NCI-H2196 treated with DMSO at 0.1 percent for 48 hours (cell line): ENCODE results near the gene CDKN1C.

ENCODE experiments used
- DNase-seq: peaks from one replicate; lab custom pipeline; 2025; ENCODE audit not compliant: unreplicated experiment; lab: John Stamatoyannopoulos, UW

CDKN1C gene

GRCh38 chr11:2848497-2848896, 37.1 kb downstream of the CDKN1C start:
- no peak for DNase-seq

GRCh38 chr11:2847561-2847960, 38.0 kb downstream of the CDKN1C start:
- no peak for DNase-seq

- DNase-seq, result no peak
These were observed 39.1 kb downstream of the CDKN1C start for GRCh38 chr11:2846470-2846869.

- no peak for DNase-seq
These were observed 39.5 kb downstream of the CDKN1C start for GRCh38 chr11:2846056-2846455.

- DNase-seq, result no peak
These were observed 40.6 kb downstream of the CDKN1C start for GRCh38 chr11:2844996-2845395.

- no peak for DNase-seq
These were observed 41.3 kb downstream of the CDKN1C start for GRCh38 chr11:2844116-2844842.

- DNase-seq, result no peak
These were observed 42.0 kb downstream of the CDKN1C start for GRCh38 chr11:2843551-2843950.

- no peak for DNase-seq
These were observed 42.7 kb downstream of the CDKN1C start for GRCh38 chr11:2842876-2843275.

- DNase-seq, result no peak
These were observed 44.0 kb downstream of the CDKN1C start for GRCh38 chr11:2841411-2842190.

GRCh38 chr11:2839395-2839943, 46.1 kb downstream of the CDKN1C start:
- no peak for DNase-seq

GRCh38 chr11:2838676-2839294, 46.8 kb downstream of the CDKN1C start:
- DNase-seq, result no peak

- DNase-seq, result no peak
These were observed 47.5 kb downstream of the CDKN1C start for GRCh38 chr11:2838091-2838490.

- no peak for DNase-seq
These were observed 47.9 kb downstream of the CDKN1C start for GRCh38 chr11:2837651-2838050.

- DNase-seq, result no peak
These were observed 48.4 kb downstream of the CDKN1C start for GRCh38 chr11:2837096-2837601.

GRCh38 chr11:2836315-2837095, 49.1 kb downstream of the CDKN1C start:
- no peak for DNase-seq

- DNase-seq, result no peak
These were observed 49.8 kb downstream of the CDKN1C start for GRCh38 chr11:2835751-2836150.

GRCh38 chr11:2835296-2835695, 50.3 kb downstream of the CDKN1C start:
- no peak for DNase-seq

- no peak for DNase-seq
These were observed 50.9 kb downstream of the CDKN1C start for GRCh38 chr11:2834503-2835273.

GRCh38 chr11:2833716-2834502, 51.7 kb downstream of the CDKN1C start:
- DNase-seq, result no peak
